ENCODE measurements around the gene CDC5L.
"Not testable (repeated sequence)": the region's sequence is repeated elsewhere in the genome, so short reads cannot be mapped to it uniquely, and the experiment has no call there.

Gene CDC5L

GRCh38 chr6:44342489-44342888 lies 45.0 kb upstream of the CDC5L start, which contains the start of gene SPATS1:
TSS of gene SPATS1 (plus strand) at chr6:44342650. CDS start at chr6:44343096, 446 bp downstream.
- no peak within 1 kb of the TSS for H3K4me3 ChIP-seq (ENCODE audit: low read length)
- peak; percentile 15 for DNase-seq (ENCODE audit: low read depth)
- no peak for TF ChIP-seq CTCF (IDR thresholded peaks at IDR 0.05; ENCODE audit: insufficient read depth, low read depth, low read length, missing control alignments)

DNA sequence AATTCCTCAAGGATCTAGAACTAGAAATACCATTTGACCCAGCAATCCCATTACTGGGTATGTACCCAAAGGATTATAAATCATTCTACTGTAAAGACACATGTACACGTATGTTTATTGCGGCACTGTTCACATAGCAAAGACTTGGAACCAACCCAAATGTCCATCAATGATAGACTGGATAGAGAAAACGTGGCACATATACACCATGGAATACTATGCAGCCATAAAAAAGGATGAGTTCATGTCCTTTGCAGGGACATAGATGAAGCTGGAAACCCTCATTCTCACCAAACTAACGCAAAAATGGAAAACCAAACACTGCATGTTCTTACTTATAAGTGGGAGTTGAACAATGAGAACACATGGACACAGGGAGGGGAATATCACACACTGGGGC lies 40.7 kb upstream of the CDC5L start:
- not testable (repeated sequence) for H3K4me3 ChIP-seq (ENCODE audit: low read length); DNase-seq (ENCODE audit: low read depth)

DNA sequence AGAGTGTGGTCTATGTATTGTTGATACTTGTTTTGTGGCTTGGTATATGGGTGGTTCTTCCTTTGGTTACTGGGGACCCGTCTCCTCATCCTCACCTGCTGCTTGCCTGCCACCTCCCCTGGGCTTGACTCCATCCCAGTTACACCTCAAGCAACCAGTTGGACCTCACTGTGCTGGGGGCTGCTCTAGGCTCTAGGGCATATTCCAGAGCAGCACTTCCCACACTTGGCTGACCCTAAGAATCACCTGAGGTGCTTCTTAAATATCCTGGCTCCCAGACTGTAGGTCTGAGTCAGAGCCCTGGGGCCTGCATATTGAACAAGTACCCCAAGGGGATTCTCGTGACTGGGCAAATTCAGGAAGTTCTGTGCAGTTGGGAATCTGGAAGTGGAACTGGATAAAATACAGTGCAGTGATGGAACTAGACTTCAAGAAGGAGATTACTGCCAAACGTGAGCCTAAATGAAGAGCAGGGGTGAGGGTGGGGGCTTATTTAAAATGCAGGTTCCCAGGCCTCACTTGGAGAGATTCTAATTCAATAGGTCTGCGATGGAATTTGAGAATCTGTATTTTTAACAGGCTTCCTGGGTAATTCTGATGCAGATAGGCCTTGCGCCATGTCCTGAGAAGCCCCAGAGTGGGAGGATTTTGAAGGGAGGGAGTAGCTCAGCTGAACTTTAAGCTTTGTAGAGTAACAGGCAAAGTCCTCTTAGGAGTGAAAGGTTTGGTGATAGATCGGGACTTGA lies 37.4 kb upstream of the CDC5L start:
- DNase-seq (ENCODE audit: low read depth): no peak
- no peak overlapping the region for H3K4me3 ChIP-seq (ENCODE audit: low read length)
- no peak for TF ChIP-seq CTCF (IDR thresholded peaks at IDR 0.05; ENCODE audit: insufficient read depth, low read depth, low read length, missing control alignments)

- DNase-seq (ENCODE audit: low read depth); H3K4me3 ChIP-seq (ENCODE audit: low read length): not testable (repeated sequence)
These were observed 36.9 kb upstream of the CDC5L start for GRCh38 chr6:44350650-44350994.

DNA sequence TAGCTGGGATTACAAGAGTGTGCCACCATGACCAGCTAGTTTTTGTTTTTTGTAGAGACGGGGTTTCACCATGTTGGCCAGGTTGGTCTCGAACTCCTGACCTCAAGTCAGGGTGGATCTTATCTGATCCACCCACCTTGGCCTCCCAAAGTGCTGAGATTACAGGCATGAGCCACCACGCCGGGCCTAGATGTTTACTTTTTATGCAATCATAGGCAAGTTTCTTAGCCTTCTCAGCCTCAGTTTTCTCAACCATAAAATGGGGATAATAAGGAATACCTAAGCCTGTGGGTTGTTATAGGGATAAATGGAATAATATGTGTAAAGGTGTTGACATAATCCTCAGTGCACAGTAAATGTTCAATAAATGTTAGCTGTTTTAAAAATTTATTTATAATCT lies 35.2 kb upstream of the CDC5L start:
- TF ChIP-seq CTCF (IDR thresholded peaks at IDR 0.05; ENCODE audit: insufficient read depth, low read depth, low read length, missing control alignments): no peak
- no peak for DNase-seq (ENCODE audit: low read depth)
- no peak overlapping the region for H3K4me3 ChIP-seq (ENCODE audit: low read length)

GRCh38 chr6:44353336-44353735 lies 34.2 kb upstream of the CDC5L start:
- no peak overlapping the region for H3K4me3 ChIP-seq (ENCODE audit: low read length)
- peak; percentile 45 for DNase-seq (ENCODE audit: low read depth)
- no peak for TF ChIP-seq CTCF (IDR thresholded peaks at IDR 0.05; ENCODE audit: insufficient read depth, low read depth, low read length, missing control alignments)

DNA sequence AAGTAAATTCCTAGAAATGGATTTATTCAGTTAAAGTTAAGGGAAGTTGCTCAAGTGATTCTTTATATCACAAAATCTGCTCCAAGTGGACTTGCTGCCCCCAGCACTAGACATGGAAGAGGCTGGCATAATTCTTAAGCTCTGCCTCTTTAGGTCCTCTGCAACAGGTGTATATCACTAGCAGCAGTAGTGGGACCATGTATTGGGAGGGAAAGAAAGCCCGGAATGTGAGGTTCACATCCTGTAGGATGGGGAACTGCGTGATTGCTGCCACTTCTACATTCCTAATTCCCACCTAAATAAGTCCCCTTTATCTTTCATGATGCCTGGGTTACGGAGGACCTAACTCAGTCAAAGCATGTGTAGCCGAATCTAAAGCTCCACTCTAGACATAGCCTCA lies 31.9 kb upstream of the CDC5L start:
- TF ChIP-seq CTCF (IDR thresholded peaks at IDR 0.05; ENCODE audit: insufficient read depth, low read depth, low read length, missing control alignments): no peak
- no peak overlapping the region for H3K4me3 ChIP-seq (ENCODE audit: low read length)
- no peak for DNase-seq (ENCODE audit: low read depth)

- no peak overlapping the region for H3K4me3 ChIP-seq (ENCODE audit: low read length)
- DNase-seq (ENCODE audit: low read depth): no peak
- TF ChIP-seq CTCF (IDR thresholded peaks at IDR 0.05; ENCODE audit: insufficient read depth, low read depth, low read length, missing control alignments): no peak
These were observed 31.0 kb upstream of the CDC5L start for GRCh38 chr6:44356487-44356886.
